ENCODE measurements around the gene GORAB.

The GORAB gene

DNA sequence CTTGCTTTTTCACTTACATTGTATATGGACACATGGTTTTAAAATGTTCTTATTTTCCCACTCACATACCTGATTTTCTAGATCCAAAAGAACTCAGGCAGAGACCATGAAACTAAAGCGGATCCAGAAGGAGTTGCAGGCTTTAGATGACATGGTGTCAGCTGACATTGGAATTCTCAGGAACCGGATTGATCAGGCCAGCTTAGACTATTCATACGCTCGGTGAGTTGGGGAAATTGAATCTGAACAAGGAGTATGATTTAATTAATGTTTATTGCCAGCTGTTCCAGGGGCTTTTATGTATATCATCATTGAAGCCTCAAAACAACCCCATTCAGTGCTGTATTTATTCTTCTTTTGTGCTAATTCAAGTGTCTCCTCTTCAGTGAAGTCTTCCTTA, 12.7 kb downstream of the GORAB start:
- Histone ChIP-seq H3K36me3 (peaks cover 20% of the 10 kb centered on the region), H3K4me3 (ENCODE audit: low read depth, low read length) (no peak overlapping the region), H3K9me3 (no peaks in the 10 kb centered on the region), H3K4me1 (no peaks in the 10 kb centered on the region), H3K27me3 (no peaks in the 10 kb centered on the region)
- TF ChIP-seq, protein P1, sequence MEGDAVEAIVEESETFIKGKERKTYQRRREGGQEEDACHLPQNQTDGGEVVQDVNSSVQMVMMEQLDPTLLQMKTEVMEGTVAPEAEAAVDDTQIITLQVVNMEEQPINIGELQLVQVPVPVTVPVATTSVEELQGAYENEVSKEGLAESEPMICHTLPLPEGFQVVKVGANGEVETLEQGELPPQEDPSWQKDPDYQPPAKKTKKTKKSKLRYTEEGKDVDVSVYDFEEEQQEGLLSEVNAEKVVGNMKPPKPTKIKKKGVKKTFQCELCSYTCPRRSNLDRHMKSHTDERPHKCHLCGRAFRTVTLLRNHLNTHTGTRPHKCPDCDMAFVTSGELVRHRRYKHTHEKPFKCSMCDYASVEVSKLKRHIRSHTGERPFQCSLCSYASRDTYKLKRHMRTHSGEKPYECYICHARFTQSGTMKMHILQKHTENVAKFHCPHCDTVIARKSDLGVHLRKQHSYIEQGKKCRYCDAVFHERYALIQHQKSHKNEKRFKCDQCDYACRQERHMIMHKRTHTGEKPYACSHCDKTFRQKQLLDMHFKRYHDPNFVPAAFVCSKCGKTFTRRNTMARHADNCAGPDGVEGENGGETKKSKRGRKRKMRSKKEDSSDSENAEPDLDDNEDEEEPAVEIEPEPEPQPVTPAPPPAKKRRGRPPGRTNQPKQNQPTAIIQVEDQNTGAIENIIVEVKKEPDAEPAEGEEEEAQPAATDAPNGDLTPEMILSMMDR (IDR thresholded peaks at IDR 0.05; ENCODE audit: low read depth, low read length): no peak
- no peak for DNase-seq

DNA sequence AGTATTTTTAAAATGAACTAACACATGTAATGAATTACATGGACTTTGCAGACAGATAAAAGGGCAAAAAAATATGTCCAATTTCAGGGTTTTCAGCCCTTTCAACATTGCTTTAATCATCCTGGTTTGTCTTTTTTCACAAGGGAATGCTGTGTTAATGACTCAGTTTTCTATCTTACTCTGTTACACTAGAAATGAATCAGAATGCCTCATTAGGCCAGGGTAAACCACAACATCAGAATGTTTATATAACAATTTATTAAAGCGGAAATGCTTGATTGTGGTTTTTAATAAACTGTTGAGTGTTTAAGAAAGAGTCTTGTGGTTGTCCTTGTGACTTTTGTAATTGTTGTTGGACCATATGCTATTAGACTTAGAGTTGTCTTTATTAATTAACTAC, 13.5 kb downstream of the GORAB start:
- Histone ChIP-seq H3K36me3 (peaks cover 22% of the 10 kb centered on the region), H3K4me3 (ENCODE audit: low read depth, low read length) (no peak overlapping the region), H3K9me3 (no peaks in the 10 kb centered on the region), H3K4me1 (no peaks in the 10 kb centered on the region), H3K27me3 (no peaks in the 10 kb centered on the region)
- TF ChIP-seq, protein P1 (IDR thresholded peaks at IDR 0.05; ENCODE audit: low read depth, low read length): no peak
- DNase-seq: no peak

DNA sequence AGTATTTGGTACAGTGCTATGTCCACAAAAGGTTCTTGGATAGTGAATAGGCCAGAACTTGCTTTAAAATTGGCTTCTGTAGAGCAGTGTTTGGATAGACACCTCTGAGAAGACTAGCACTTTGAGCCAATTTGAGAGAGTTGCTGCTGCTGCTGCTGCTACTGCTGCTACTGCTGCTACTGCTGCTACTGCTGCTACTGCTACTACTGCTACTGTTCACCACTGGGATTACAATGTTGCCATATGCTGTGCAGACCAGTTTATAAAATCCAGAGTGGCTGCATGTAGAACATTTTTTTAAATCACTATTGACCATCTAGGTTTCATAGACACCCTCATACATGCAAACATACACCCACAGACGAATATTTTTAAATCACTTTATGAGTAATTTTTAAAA, 15.3 kb downstream of the GORAB start:
- DNase-seq: no peak
- H3K9me3 ChIP-seq: no peaks in the 10 kb centered on the region
- H3K36me3 ChIP-seq: peaks cover 27% of the 10 kb centered on the region
- no peaks in the 10 kb centered on the region for H3K27me3 ChIP-seq
- TF ChIP-seq, protein P1 (IDR thresholded peaks at IDR 0.05; ENCODE audit: low read depth, low read length): no peak
- H3K4me3 ChIP-seq (ENCODE audit: low read depth, low read length): no peak overlapping the region
- H3K4me1 ChIP-seq: no peaks in the 10 kb centered on the region

DNA sequence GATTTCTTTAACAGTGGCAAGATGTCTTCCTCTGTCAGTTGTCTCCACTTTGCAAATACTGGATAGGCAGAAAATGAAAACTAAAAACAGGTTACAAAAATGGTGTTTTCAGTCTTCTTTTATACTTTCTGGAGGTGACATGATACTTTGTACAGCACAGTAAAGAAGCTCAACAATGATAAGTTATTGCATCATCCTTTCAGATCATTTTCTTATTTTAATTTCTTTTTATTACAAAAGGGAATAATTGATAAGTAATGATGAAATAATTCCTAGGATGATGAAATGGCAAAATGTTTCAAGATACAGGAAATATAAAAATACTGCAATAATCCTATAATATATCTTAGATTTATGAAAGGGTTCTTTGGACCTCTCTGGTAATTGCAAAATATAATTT, 16.5 kb downstream of the GORAB start:
- no peak overlapping the region for H3K4me3 ChIP-seq (ENCODE audit: low read depth, low read length)
- TF ChIP-seq, protein P1 (IDR thresholded peaks at IDR 0.05; ENCODE audit: low read depth, low read length): no peak
- peaks cover 32% of the 10 kb centered on the region for H3K36me3 ChIP-seq
- H3K9me3 ChIP-seq: no peaks in the 10 kb centered on the region
- H3K4me1 ChIP-seq: no peaks in the 10 kb centered on the region
- H3K27me3 ChIP-seq: no peaks in the 10 kb centered on the region
- DNase-seq: no peak

DNA sequence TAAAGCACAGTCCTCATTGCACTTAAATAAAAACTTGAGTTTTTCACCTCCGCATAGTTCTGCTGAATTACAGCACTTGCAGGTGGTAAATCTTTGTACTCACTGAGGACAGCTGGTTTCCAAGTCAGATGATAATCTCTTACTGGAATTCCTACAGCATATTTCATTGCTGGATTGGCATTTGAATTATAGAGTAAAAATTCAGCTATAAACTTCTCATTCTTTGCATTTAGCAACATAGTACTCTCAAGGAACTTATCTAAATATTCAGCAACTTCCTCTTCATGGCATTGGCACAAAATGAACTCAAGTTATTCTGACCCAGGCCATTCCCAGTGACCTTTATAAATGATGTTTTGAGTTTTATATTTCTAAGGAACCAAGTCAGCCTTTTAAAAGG, 23.4 kb downstream of the GORAB start:
- TF ChIP-seq, protein P1 (IDR thresholded peaks at IDR 0.05; ENCODE audit: low read depth, low read length): no peak
- Histone ChIP-seq H3K9me3 (no peaks in the 10 kb centered on the region), H3K4me3 (ENCODE audit: low read depth, low read length) (no peak overlapping the region), H3K36me3 (peaks cover 16% of the 10 kb centered on the region), H3K27me3 (no peaks in the 10 kb centered on the region), H3K4me1 (no peaks in the 10 kb centered on the region)
- DNase-seq: no peak

DNA sequence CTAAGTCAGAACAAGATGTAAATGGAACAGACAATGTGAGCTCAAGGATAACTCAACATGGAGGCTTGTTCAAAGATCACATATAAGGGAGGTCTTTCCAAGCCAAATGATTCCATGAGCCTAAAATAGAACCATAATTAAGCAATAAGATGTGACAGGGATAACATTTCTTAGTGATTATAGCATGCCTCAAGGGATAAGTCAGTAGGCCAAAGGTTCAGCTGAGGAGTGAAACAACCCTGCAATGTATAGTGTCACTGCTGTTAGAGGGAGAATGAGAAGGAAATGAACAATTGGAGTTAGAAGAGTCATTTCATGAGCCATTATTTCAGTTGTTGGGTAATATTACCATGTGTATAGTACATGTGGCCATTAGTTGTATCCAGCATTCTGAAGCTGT, 25.0 kb downstream of the GORAB start:
- no peak for DNase-seq
- Histone ChIP-seq H3K9me3 (no peaks in the 10 kb centered on the region), H3K27me3 (no peaks in the 10 kb centered on the region), H3K4me1 (no peaks in the 10 kb centered on the region), H3K36me3 (peaks cover 11% of the 10 kb centered on the region), H3K4me3 (ENCODE audit: low read depth, low read length) (no peak overlapping the region)
- TF ChIP-seq, protein P1 (IDR thresholded peaks at IDR 0.05; ENCODE audit: low read depth, low read length): no peak
